WI38 (cell line): ENCODE measurements around the gene STK32A.

Source experiments
- H3K4me3 ChIP-seq: 2 replicates; pipeline ENCODE4 v1.5.1; 2011; ENCODE audit warnings: low read depth, mild to moderate bottlenecking, control low read depth, low read length
- CTCF ChIP-seq: IDR thresholded peaks from 2 replicates; pipeline ENCODE4 v1.5.1; 2012; ENCODE audit warnings: low read depth, mild to moderate bottlenecking, control low read depth, low read length

The STK32A gene

DNA sequence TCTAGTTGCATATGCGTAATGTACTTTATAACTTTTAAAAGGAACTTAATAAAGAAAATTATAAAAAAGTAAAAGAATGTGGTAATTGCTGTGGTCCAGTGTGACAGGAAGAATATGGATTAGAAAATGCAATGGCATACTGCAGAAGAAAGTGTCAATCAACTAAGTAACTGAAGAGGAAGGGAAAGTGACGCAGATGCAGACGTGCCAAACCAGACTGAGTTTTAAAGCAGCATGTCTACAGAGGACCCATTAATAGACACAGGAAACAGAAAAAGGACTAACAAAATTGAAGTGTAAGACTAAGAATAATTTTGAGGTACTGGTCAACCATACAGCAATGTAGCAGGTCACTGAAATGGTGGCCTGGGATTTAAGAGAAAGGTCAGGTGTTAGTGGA is 201.8 kb downstream of the STK32A start:
- TF ChIP-seq CTCF = no peak
- no peak overlapping the region for H3K4me3 ChIP-seq

GRCh38 chr5:147437161-147437596 is 202.4 kb downstream of the STK32A start:
- no peak for TF ChIP-seq CTCF
- no peak overlapping the region for H3K4me3 ChIP-seq
